Kidney tubule cell (primary cell): ENCODE results near the gene FOXN1.
A peak's percentile ranks its signal among the peaks of the same experiment; 100 is the strongest.
"Not testable (repeated sequence)": the region's sequence is repeated elsewhere in the genome, so short reads cannot be mapped to it uniquely, and the experiment has no call there.

Source experiments
- DNase-seq: peaks from one replicate; pipeline ENCODE4 v3.0.0-alpha.2; 2018; ENCODE audit warnings: low spot score

FOXN1 gene

DNA sequence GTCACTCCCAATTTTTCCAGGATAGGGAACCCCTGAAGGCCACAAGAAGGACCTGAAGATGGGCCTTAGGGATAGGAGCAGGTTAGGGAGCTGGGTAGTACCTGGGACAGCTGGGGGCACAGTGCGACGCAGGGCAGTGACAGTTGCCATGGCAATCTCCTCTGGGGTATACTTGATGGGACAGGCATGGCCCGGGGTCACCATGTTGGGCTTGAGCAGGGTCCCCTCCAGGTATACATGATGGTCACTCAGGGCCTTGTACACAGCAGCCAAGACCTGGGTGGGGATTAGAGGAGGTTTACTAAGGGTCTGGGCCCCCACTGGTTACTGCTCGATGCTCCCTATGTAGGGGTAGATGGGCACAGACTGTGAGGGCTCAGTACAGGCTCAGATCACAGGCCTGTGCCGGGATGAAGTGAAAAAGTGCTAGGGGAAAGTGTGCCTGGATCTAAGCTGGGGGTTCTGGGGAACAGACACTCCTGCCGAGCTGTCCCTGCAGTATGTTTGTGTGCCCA lies 67.9 kb downstream of the FOXN1 start:
- no peak for DNase-seq

DNA sequence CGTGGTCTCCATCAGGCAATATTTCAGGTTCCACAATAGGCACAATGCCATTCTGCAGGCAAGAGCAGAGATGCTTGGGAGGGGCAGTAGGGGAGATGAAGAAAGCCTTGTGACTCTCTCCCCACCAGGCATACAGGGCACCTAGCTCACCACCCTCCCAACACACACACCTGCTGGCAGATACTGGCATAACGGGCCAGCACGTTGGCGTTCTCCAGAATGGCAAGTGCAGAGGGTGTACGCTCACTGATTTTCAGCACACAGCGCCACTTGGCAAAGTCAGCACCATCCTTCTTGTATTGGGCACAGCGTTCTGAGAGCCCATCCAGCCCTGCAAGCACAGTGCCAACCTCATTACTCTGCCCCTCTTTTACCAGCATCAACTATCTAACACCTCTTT lies 68.4 kb downstream of the FOXN1 start:
- DNase-seq = no peak

DNA sequence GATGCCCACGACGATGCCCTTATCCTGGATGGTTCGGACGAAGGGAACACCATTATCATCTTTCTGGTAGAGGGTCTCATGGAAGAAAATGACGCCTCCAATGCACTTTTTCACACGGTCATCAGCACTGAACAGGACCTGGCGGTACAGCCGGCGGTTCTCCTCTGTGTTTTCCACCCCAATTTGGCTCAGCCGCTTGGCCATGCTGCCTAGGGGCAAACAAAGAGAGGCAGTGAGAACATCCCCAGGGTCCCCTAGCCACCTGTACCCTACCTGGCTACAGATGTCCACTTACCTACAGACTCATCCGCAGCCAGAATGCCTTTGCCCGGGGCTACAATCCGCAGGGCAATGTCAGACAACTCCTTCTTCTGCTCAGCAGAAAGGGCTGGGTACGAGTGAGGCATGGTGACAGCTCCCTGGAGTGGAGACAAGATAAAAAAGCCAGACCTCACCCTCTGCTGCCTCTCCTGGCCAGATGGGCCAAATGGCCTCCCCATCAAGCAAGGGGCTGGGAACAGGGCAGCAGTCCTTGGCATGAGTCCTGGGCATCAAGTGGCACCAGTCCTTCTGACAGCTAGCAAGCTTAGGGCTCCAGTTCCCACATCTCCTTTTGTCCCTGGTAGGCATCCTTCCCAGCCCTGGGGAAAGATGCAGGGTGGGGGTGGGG lies 69.1 kb downstream of the FOXN1 start:
- no peak for DNase-seq

DNA sequence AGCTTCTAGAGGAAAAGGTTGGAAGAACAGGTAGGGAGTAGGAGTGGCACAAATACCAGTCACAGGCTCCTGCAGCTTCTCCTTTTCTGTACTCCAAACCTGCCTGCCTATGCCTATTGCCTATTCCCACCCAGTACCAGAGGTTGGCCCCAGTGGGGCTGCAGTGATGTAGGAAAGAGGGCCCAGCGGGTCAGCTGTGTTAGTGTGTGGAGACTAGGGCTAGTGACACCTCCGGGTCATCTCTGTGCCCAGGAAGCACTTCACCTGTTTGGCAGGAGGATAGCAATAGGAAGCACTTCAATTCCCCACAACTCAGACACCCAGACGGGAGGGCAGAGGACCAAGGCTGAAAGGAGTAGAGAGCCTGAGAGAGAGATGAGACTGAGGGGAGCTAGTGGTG lies 69.9 kb downstream of the FOXN1 start:
- not testable (repeated sequence) for DNase-seq

DNA sequence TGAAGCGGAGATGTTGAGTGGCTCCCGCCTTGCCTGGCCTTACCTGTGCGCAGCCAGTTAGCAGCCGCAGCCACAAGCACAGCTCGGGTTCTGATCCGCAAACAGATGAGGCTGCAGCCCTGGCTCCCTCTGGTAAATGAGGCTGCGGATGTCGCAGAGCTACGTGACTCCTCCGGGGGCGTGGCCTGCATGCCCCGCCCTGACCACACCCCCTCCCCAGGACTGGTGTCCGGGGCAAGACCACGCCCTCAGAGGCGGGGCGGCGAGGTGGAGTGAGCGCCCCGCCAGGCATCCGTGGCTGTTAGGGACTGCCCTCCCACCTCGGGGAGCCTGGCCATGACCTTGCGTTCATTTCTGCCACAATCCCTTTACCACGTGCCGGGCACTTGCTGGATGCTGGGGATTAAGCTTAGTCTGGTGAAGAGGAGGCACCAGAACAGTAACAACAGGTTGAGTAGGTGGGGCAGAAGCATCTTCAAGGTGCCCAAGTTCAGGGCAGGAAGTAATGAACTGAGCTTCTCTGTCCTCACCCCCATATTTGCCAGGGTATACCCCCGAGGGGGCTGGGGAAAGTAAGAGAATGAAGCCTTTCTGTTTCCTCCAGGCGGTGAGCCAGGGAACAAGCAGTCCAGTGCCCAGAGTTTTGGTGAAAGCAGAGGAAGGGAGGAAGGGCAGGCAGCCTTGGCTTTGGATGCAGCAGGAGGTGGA lies 70.8 kb downstream of the FOXN1 start, which contains the start of gene ALDOC:
ALDOC (minus strand) TSS at position 138 of the 708 bp plus-strand sequence. CDS start 1,363 bp downstream, outside the sequence.
- DNase-seq = peak; percentile 86

DNA sequence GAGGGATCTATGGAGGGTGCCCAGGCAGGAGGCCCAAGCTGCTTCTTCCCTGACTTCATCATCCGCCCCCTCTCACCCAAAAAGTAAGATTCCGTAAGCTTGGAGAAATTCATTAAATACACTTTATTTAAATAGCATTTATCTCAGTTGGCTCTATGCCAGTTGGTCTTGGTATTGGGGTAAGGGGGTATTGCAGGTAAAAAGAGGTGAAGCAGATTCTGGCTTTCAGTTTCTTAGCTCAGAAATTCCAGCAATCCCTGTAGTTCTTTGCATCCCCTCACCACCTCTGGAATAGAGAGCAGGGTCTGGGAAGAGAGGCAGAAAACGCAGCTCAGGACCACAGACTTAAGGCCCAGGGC lies 71.3 kb downstream of the FOXN1 start:
- DNase-seq = no peak

DNA sequence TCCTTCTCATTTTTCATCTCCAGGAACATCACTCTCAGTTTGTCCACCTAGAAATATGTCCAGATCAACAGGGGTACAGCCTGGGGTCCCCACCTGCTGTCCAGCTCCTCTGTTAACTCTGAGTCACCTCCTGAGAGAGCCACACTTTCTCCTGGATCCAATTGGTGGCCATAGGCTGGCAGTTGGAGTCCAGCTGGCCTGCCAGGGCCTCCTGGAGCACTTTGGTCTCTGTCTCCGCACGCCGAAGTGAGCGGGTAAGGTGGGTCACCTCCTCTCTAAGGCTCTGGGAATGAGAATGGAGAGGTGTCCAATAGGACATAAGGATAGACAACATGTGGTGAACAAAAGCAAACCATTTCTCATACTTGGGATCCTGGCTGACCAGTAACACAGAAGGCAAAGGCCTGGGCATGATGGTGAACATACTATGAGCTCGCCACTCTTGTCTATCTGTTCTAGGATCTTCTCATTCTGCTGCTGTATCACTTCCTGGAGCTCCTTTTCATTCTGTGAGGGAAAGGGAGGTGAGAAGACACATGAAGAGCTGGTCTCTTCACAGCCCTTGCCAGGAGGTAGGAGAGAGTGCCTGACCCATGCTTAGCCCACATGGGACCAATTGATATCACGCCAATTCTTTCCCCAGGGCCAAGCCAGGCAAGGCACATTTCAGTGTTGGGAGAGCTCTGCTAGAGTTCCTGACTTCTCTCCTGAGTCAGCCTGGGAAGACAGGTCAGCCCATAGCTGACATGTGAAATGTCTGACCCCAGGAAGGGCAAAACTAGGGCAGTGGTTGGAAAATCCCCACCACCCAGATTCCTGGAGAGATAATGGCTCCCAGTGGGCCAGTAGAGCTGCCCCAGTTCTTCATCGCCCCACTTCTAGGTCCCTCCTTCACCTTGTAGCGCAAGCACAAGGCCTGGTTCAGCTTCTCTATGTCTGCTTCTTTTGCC lies 72.4 kb downstream of the FOXN1 start:
- no peak for DNase-seq

DNA sequence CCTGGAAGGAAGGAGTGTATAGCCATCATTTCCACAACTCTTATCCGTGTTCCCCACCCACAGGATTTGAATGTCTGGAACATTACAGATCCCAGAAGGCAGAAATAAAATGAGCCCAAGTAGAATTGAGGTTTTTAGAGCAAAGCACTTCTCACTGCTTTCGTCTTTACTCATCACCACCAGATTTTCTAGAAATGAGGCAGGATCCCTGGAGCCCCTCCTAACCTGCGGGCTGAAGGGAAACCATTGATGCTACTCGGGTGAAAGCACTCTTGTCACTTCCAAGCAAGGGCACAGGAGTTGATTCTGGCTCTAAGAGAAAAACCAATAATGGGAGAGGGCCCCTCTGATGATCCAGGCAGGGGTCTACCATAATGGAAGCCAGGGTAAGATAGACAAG lies 73.4 kb downstream of the FOXN1 start:
- no peak for DNase-seq

DNA sequence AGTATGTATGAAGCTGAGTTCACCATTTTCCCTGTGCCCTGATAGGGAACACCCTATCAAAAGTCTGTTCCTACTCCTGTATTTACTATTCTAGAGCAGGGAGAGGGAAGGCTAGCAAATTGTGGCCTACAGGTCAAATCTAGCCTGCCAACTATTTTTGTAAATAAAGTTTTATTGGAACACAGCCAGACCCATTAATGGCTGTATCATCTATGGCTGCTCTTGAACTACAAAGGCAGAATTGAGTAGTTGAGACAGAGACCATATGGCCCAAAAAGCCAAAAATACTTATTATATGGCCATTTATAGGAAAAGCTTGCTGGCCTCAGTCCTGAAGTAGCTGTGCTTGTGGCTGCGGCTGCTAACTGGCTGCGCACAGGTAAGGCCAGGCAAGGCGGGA lies 74.8 kb downstream of the FOXN1 start:
- DNase-seq = no peak

DNA sequence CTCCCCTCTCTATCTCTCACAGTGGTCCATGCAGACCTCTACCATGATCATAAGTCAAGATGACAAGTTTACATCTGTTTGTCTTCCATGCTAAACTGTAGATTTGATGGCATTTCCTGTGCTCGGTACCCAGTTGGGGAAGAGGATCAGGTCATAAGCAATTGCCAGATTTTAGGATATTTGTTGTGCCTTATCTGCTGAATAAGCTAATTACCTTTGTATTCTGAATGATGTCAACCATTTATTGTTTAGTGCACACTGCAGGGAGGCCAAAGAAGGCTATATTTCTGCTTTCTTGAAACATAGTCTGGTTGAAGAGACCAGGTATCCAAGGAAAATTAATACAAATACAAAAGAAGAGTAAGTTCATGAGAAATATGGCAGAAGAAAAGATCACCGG lies 76.4 kb downstream of the FOXN1 start:
- DNase-seq = no peak

DNA sequence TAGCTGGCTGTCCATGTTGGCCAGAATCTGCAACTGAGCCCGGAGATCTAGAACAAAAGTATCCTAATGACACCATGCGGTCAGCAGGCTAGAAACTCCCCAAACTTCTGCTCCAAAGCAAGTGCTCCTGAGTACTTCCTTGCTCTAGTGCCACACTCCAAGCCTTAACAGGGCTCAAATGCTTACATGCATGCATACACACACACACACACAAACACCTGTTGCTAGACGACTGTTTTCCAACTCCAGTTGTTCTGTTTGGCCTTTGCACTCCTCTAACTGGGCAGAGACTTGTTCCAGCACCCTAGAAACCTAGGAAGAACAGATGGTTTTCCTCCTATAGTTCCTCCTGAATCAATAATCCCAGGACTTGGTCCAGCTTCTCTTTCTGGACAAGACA lies 78.3 kb downstream of the FOXN1 start:
- DNase-seq = no peak

DNA sequence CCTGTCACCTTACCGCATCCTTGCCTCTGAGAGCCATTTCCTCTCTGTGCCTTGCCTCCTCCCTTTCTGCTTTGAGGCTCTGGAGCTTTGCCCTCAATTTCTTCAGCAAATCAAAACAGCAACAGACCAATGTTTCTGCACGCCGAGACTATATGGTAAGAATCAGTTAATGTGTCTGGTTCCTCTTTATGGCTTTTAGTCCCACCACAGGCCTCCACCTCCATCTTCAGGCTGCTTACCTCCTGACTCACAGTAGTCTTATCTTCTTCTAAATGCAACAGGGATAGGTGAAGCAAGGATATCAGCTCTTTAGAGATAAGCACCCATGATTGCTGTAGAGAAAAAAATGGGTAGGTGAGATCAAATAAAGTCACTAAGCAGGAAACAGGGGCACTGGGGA lies 79.7 kb downstream of the FOXN1 start:
- DNase-seq = no peak
